ENCODE results near the gene TEPSIN. TPM values are rescaled to one million over a fixed set of nuclear protein-coding genes. Genes with fewer than 3 reads are reported as not detected.

Gene TEPSIN
- total and polyA plus RNA-seq, 2 of the 13 experiments (the other 11 are each of a cell fraction or from before 2014, with no cell fraction given): 16.1 to 18.8 TPM

GRCh38 chr17:81253358-81254131, 14.7 kb upstream of the TEPSIN start (continued):
- TF ChIP-seq ZNF142 (CRISPR knock-in tag; IDR thresholded peaks at IDR 0.05) (peak; percentile 98), MTA1 (CRISPR knock-in tag; IDR thresholded peaks at IDR 0.05; ENCODE audit: borderline replicate concordance) (peak; percentile 34; the same call in 1 of the 2 replicates), ZNF333 (CRISPR knock-in tag; IDR thresholded peaks at IDR 0.05; ENCODE audit: borderline replicate concordance) (no peak), HOXA7 (CRISPR knock-in tag; IDR thresholded peaks at IDR 0.05) (peak; percentile 77; the same call in 1 of the 2 replicates)

- Histone ChIP-seq H3K9me3 (ENCODE audit: low read length) (no peaks in the 10 kb centered on the region), H3K4me1 (ENCODE audit: insufficient read depth, low read length) (peaks cover 26% of the 10 kb centered on the region), H3K9ac (ENCODE audit: insufficient read depth, low read depth, low read length) (peak overlapping the region; percentile 14; the same call in 1 of the 2 replicates), H3K4me2 (ENCODE audit: low read depth, low read length) (peak overlapping the region; percentile 41), H3K27me3 (ENCODE audit: control insufficient read depth in 1 of 2, insufficient read depth in 2 of 2, low read length in 2 of 2) (no peaks in the 10 kb centered on the region), H3K36me3 (replicated peaks in 1 of 2; ENCODE audit: control insufficient read depth in 1 of 2, insufficient read depth in 2 of 2, low read length in 2 of 2) (peaks cover 16 to 25% of the 10 kb centered on the region in 2 experiments), H4K20me1 (ENCODE audit: insufficient read depth, low read length) (peaks cover 4% of the 10 kb centered on the region; the same call in 1 of the 2 replicates), H3K4me3 (replicated peaks in 1 of 3; ENCODE audit: insufficient read depth in 1 of 3, low read depth in 2 of 3, low read length in 3 of 3) (peak overlapping the region in 1 of 3 experiments; percentile 9; a peak in 1 of 6 replicates), H3K27ac (ENCODE audit: extremely low read length, insufficient read depth, low read length) (peak overlapping the region; percentile 46), H3K79me2 (ENCODE audit: insufficient read depth, low read length) (no peaks in the 10 kb centered on the region), H2AFZ (ENCODE audit: low read length) (no peak overlapping the region)
- no TSS peak for BruUV-seq (replicated peaks)
- DNase-seq (ENCODE audit: low spot score) (no peak), ATAC-seq (peak; percentile 5), FAIRE-seq (no peak)
- in situ Hi-C loops (cut with HindIII; ENCODE audit: extremely low pct_ligation_motif_present, low pct_unique_long_range_greater_than_20kb): no loop called here
- intact Hi-C loops (cut with micrococcal nuclease; ENCODE audit: unreplicated experiment): loop anchor here (1.0 to 2.0 kb wide), 3 partner anchors 231 to 348 kb away; no protein-coding TSS in a partner anchor
- WGBS (ENCODE audit: low lambda C conversion rate): 66% methylated on average over 15 of the region's 15 CpGs
- CTCF ChIA-PET (ENCODE audit: low intra/inter-chr PET ratio, low total read pairs): interaction anchor here (1.6 to 2.1 kb wide), 3 partner anchors 231 to 349 kb away, joined by 8 to 17 read pairs (median 12); no protein-coding TSS in a partner anchor
- POLR2A ChIA-PET: interaction anchor here (1.0 kb wide), 1 partner anchor 261 kb away, joined by 3 read pairs; no protein-coding TSS in a partner anchor
- TF ChIP-seq, protein P1, sequence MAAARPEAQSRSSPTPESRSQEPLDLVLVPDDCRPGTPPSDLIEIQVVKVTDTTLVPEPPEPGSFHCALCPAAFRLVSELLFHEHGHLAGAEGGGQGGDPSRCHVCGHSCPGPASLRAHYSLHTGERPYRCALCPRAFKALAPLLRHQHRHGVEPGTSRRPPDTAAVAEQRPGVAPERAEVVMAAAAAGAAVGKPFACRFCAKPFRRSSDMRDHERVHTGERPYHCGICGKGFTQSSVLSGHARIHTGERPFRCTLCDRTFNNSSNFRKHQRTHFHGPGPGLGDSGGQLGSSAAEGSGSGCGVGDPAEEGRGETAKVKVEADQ (CRISPR knock-in tag; IDR thresholded peaks at IDR 0.05; ENCODE audit: borderline replicate concordance): 0 out of 2 replicates have a peak, but pooled peaks have one; percentile 53
- TF ChIP-seq, protein P2, sequence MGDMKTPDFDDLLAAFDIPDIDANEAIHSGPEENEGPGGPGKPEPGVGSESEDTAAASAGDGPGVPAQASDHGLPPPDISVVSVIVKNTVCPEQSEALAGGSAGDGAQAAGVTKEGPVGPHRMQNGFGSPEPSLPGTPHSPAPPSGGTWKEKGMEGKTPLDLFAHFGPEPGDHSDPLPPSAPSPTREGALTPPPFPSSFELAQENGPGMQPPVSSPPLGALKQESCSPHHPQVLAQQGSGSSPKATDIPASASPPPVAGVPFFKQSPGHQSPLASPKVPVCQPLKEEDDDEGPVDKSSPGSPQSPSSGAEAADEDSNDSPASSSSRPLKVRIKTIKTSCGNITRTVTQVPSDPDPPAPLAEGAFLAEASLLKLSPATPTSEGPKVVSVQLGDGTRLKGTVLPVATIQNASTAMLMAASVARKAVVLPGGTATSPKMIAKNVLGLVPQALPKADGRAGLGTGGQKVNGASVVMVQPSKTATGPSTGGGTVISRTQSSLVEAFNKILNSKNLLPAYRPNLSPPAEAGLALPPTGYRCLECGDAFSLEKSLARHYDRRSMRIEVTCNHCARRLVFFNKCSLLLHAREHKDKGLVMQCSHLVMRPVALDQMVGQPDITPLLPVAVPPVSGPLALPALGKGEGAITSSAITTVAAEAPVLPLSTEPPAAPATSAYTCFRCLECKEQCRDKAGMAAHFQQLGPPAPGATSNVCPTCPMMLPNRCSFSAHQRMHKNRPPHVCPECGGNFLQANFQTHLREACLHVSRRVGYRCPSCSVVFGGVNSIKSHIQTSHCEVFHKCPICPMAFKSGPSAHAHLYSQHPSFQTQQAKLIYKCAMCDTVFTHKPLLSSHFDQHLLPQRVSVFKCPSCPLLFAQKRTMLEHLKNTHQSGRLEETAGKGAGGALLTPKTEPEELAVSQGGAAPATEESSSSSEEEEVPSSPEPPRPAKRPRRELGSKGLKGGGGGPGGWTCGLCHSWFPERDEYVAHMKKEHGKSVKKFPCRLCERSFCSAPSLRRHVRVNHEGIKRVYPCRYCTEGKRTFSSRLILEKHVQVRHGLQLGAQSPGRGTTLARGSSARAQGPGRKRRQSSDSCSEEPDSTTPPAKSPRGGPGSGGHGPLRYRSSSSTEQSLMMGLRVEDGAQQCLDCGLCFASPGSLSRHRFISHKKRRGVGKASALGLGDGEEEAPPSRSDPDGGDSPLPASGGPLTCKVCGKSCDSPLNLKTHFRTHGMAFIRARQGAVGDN (CRISPR knock-in tag; IDR thresholded peaks at IDR 0.05): peak; percentile 14; the same call in 1 of the 2 replicates
- TF ChIP-seq ZMYM4 (CRISPR knock-in tag; IDR thresholded peaks at IDR 0.05): no peak
- TF ChIP-seq RXRA (CRISPR knock-in tag; IDR thresholded peaks at IDR 0.05): peak; percentile 2; the same call in 1 of the 2 replicates
These were observed 14.1 kb upstream of the TEPSIN start for GRCh38 chr17:81252987-81253329.
